IMR-90 (cell line): ENCODE measurements around the gene UBXN1. TPM values are rescaled to one million over a fixed set of nuclear protein-coding genes. Genes with fewer than 3 reads are reported as not detected.

Experiments used
- ATAC-seq: fragments of 200-7000 bp; cut with Tn5 transposase; 2 replicates; pipeline ENCODE4 v1.9.1; 2020; ENCODE audit warnings: low read depth, mild to moderate bottlenecking, moderate library complexity
- BruUV-seq: library from RNA; stranded (reverse); fragments of 400-500 nt; replicated peaks from 2 replicates; lab custom pipeline; 2021; lab: Mats Ljungman, UMichigan
- CTCF ChIA-PET: fragments of 300-600 bp; formaldehyde crosslinking; extraction: SDS; loops from one replicate; lab custom pipeline; 2021; ENCODE audit warnings: antibody characterized with exemption; lab: Yijun Ruan, JAX
- POLR2A ChIA-PET: fragments of 300-600 bp; sonication (Branson Sonifier 250); formaldehyde crosslinking; loops from one replicate; lab custom pipeline; 2022; ENCODE audit warnings: antibody characterized with exemption; ENCODE audit not compliant: unreplicated experiment; lab: Charles Lee
- DNase-seq: peaks from one replicate; pipeline ENCODE4 v3.0.0; 2013
- H2AFZ ChIP-seq: replicated peaks from 2 replicates; pipeline ENCODE3; 2013; ENCODE audit warnings: low read length, mild to moderate bottlenecking; ENCODE audit not compliant: poor library complexity
- H2AK5ac ChIP-seq: 2 replicates; pipeline ENCODE4 v1.6.1; 2013; ENCODE audit warnings: low read depth, low read length, inconsistent platforms
- H2AK9ac ChIP-seq: replicated peaks from 2 replicates; pipeline ENCODE3; 2013; ENCODE audit warnings: mild to moderate bottlenecking, low read depth, low read length, moderate library complexity; ENCODE audit not compliant: poor library complexity
- H2BK120ac ChIP-seq: 2 replicates; pipeline ENCODE4 v1.6.1; 2013; ENCODE audit warnings: low read depth, low read length, inconsistent platforms
- H2BK15ac ChIP-seq: 3 replicates; pipeline ENCODE4 v1.6.1; 2013; ENCODE audit warnings: low read depth, low read length, inconsistent platforms
- H2BK20ac ChIP-seq: 2 replicates; pipeline ENCODE4 v1.6.1; 2013; ENCODE audit warnings: low read depth, mild to moderate bottlenecking, inconsistent platforms, low read length, moderate library complexity
- H2BK5ac ChIP-seq: 2 replicates; pipeline ENCODE4 v1.6.1; 2013; ENCODE audit warnings: mild to moderate bottlenecking, low read depth, low read length, inconsistent platforms; ENCODE audit not compliant: poor library complexity, severe bottlenecking
- H3K14ac ChIP-seq: replicated peaks from 2 replicates; pipeline ENCODE4 v1.6.1; 2013; ENCODE audit warnings: low read depth, low read length, inconsistent platforms
- H3K18ac ChIP-seq: 2 replicates; pipeline ENCODE4 v1.6.1; 2013; ENCODE audit warnings: low read depth, low read length, control low read depth
- H3K23ac ChIP-seq: 2 replicates; pipeline ENCODE4 v1.6.1; 2013; ENCODE audit warnings: low read depth, low read length, inconsistent platforms
- H3K27ac ChIP-seq: 2 replicates; pipeline ENCODE4 v1.5.1; 2013; ENCODE audit warnings: mild to moderate bottlenecking, control low read depth, low read length; ENCODE audit not compliant: insufficient read depth
- H3K27me3 ChIP-seq: 2 replicates; pipeline ENCODE4 v1.6.1; 2013; ENCODE audit warnings: low read length; ENCODE audit not compliant: control insufficient read depth, insufficient read depth
- H3K36me3 ChIP-seq: 2 replicates; pipeline ENCODE4 v1.6.1; 2013; ENCODE audit warnings: low read length, mixed read lengths; ENCODE audit not compliant: control insufficient read depth, insufficient read depth
- H3K4ac ChIP-seq: 2 replicates; pipeline ENCODE4 v1.6.1; 2013; ENCODE audit warnings: low read depth, low read length, inconsistent platforms
- H3K4me1 ChIP-seq: 2 replicates; pipeline ENCODE4 v1.6.1; 2013; ENCODE audit warnings: low read length, mixed read lengths; ENCODE audit not compliant: control insufficient read depth, insufficient read depth
- H3K4me2 ChIP-seq: 2 replicates; pipeline ENCODE4 v1.6.1; 2013; ENCODE audit warnings: low read depth, mild to moderate bottlenecking, control low read depth, low read length, moderate library complexity
- H3K4me3 ChIP-seq: 2 replicates; pipeline ENCODE4 v1.5.1; 2013; ENCODE audit warnings: low read depth, mild to moderate bottlenecking, control low read depth, low read length, moderate library complexity; ENCODE audit not compliant: insufficient read depth
- H3K56ac ChIP-seq: 2 replicates; pipeline ENCODE4 v1.6.1; 2013; ENCODE audit warnings: low read length, inconsistent platforms; ENCODE audit not compliant: insufficient read depth; ENCODE audit errors: extremely low read depth
- H3K79me1 ChIP-seq, 2 experiments: 2 replicates each; pipeline ENCODE4 v1.6.1; 2013; ENCODE audit warnings: low read length in 2 of 2, inconsistent platforms in 1 of 2, low read depth in 1 of 2
- H3K9ac ChIP-seq: 2 replicates; pipeline ENCODE4 v1.6.1; 2013; ENCODE audit warnings: low read depth, low read length, control low read depth
- H3K9me1 ChIP-seq: 2 replicates; pipeline ENCODE4 v1.6.1; 2013; ENCODE audit warnings: low read length, inconsistent platforms; ENCODE audit not compliant: insufficient read depth
- H3K9me3 ChIP-seq: 2 replicates; pipeline ENCODE4 v1.6.1; 2013; ENCODE audit warnings: low read length; ENCODE audit not compliant: control insufficient read depth, insufficient read depth
- H4K20me1 ChIP-seq: 2 replicates; pipeline ENCODE4 v1.6.1; 2013; ENCODE audit warnings: low read length, inconsistent platforms; ENCODE audit not compliant: insufficient read depth
- H4K5ac ChIP-seq: 2 replicates; pipeline ENCODE4 v1.6.1; 2013; ENCODE audit warnings: mild to moderate bottlenecking, low read depth, low read length, control low read depth
- H4K8ac ChIP-seq, 2 experiments: 2 replicates each; pipeline ENCODE4 v1.6.1; 2013; ENCODE audit warnings: low read depth in 2 of 2, low read length in 2 of 2, control low read depth in 1 of 2, inconsistent platforms in 1 of 2
- H4K91ac ChIP-seq: 2 replicates; pipeline ENCODE4 v1.6.1; 2013; ENCODE audit warnings: low read depth, low read length, inconsistent platforms; ENCODE audit not compliant: insufficient read depth
- CTCF ChIP-seq: conservative IDR thresholded peaks from 2 replicates; pipeline ENCODE4 v1.5.1; 2012; ENCODE audit warnings: mild to moderate bottlenecking, low read depth, low read length, improper control_type of control experiment
- ELK1 ChIP-seq: fragments of 150-350 bp; IDR thresholded peaks from 2 replicates; pipeline ENCODE4 v1.6.1; 2016; ENCODE audit warnings: low read depth, mild to moderate bottlenecking, low read length, moderate library complexity, borderline replicate concordance
- MAFK ChIP-seq: IDR thresholded peaks from 2 replicates; pipeline ENCODE4 v1.6.1; 2012; ENCODE audit warnings: low read depth, low read length, improper control_type of control experiment
- MAZ ChIP-seq: IDR thresholded peaks from 2 replicates; pipeline ENCODE4 v1.6.1; 2012; ENCODE audit warnings: low read depth, mild to moderate bottlenecking, low read length, improper control_type of control experiment, moderate library complexity, borderline replicate concordance
- MXI1 ChIP-seq: IDR thresholded peaks from 2 replicates; pipeline ENCODE4 v1.6.1; 2012; ENCODE audit warnings: low read depth, mild to moderate bottlenecking, low read length, moderate library complexity, borderline replicate concordance
- NFE2L2 ChIP-seq: fragments of 150-350 bp; IDR thresholded peaks from 2 replicates; pipeline ENCODE4 v1.6.1; 2016; ENCODE audit warnings: low read depth, mild to moderate bottlenecking, low read length
- RAD21 ChIP-seq: IDR thresholded peaks from 2 replicates; pipeline ENCODE4 v1.6.1; 2012; ENCODE audit warnings: low read length, improper control_type of control experiment
- RCOR1 ChIP-seq: IDR thresholded peaks from 2 replicates; pipeline ENCODE4 v1.6.1; 2012; ENCODE audit warnings: mild to moderate bottlenecking, low read length, improper control_type of control experiment; ENCODE audit not compliant: insufficient replicate concordance
- SMC3 ChIP-seq: fragments of 150-350 bp; IDR thresholded peaks from 2 replicates; pipeline ENCODE4 v1.6.1; 2016; ENCODE audit warnings: low read depth, mild to moderate bottlenecking, antibody characterized with exemption, low read length, moderate library complexity
- USF2 ChIP-seq: fragments of 150-350 bp; IDR thresholded peaks from 2 replicates; pipeline ENCODE4 v1.6.1; 2017; ENCODE audit warnings: mild to moderate bottlenecking, antibody characterized with exemption, low read length, low read depth
- WGBS, 2 experiments: methylation state at CpG; one replicate each; pipeline versions ENCODE4 v1.1.5 to v1.1.7; 2013; ENCODE audit warnings: missing lambda C conversion rate in 2 of 2; ENCODE audit not compliant: insufficient read length in 1 of 2; ENCODE audit errors: extremely low coverage in 2 of 2; 5-methylcytosine and 5-hydroxymethylcytosine counted together
- dilution Hi-C: fragments of 300-500 bp; cut with HindIII; formaldehyde crosslinking; loops from one replicate; pipeline ENCODE4 v1.14.3; 2018; ENCODE audit warnings: low sequenced_read_pairs; ENCODE audit not compliant: unreplicated experiment
- in situ Hi-C: fragments of 300-500 bp; cut with MboI; formaldehyde crosslinking; loops from 3 replicates; pipeline ENCODE4 v1.14.3; 2019; ENCODE audit warnings: low sequenced_read_pairs, inconsistent platforms, mixed read lengths
- intact Hi-C: fragments of 100-400 bp; cut with micrococcal nuclease; formaldehyde crosslinking; loops from 2 replicates; pipeline ENCODE4 v1.10.0; 2022
- polyA plus RNA-seq, 3 experiments: library from polyadenylated mRNA; depleted of rRNA; stranded (reverse); fragments of >200 nt; gene quantifications; 2 replicates each; pipeline ENCODE4 v1.2.3, GENCODE V29; 2012; ENCODE audit warnings: low replicate concordance in 1 of 3
- total RNA-seq: library from RNA; depleted of rRNA; stranded (reverse); fragments of >200 nt; gene quantifications from 2 replicates; pipeline ENCODE4 v1.2.3, GENCODE V29; 2012

Gene UBXN1
- total and polyA plus RNA-seq, 2 of the 4 experiments (the other 2 are of a cell fraction) = 50.0 to 81.6 TPM

GRCh38 chr11:62647609-62648005 is 31.3 kb downstream of the UBXN1 start:
- intact Hi-C loops = no loop called here
- H2AFZ ChIP-seq = no peak overlapping the region

More at GRCh38 chr11:62647609-62648005, 31.3 kb downstream of the UBXN1 start:
- DNase-seq (no peak), ATAC-seq (no peak)
- Histone ChIP-seq H4K5ac (no peak overlapping the region), H3K4me3 (no peak overlapping the region), H2AK9ac (no peak overlapping the region), H3K27me3 (no peaks in the 10 kb centered on the region), H4K91ac (no peak overlapping the region), H4K8ac (no peak overlapping the region), H2AK5ac (no peak overlapping the region), H3K4me1 (peaks cover 8% of the 10 kb centered on the region), H3K36me3 (peaks cover 35% of the 10 kb centered on the region), H3K4ac (no peak overlapping the region), H2BK20ac (no peak overlapping the region), H2BK120ac (no peak overlapping the region), H3K4me2 (no peak overlapping the region), H3K14ac (no peak overlapping the region), H3K79me1 (peaks cover 6 to 59% of the 10 kb centered on the region in 2 experiments), H3K9me1 (peaks cover 7% of the 10 kb centered on the region; the same call in 1 of the 2 replicates), H3K18ac (no peak overlapping the region), H2BK15ac (no peak overlapping the region), H2BK5ac (no peak overlapping the region), H3K56ac (no peak overlapping the region), H4K20me1 (peaks cover 17% of the 10 kb centered on the region), H3K23ac (no peak overlapping the region), H3K9me3 (no peaks in the 10 kb centered on the region), H3K27ac (no peak overlapping the region), H3K9ac (no peak overlapping the region)
- ChIA-PET CTCF (no interaction called here), POLR2A (no interaction called here)
- dilution Hi-C loops (no loop called here), in situ Hi-C loops (no loop called here)
- 100% methylated on average over 4 of the region's 6 CpGs; no CpG with 5 or more reads in 1 of the 2 experiments for WGBS, 2 experiments
- BruUV-seq = no TSS peak
- no peak for TF ChIP-seq RAD21
- TF ChIP-seq USF2 = no peak
- no peak for TF ChIP-seq SMC3
- TF ChIP-seq MAZ = no peak
- no peak for TF ChIP-seq RCOR1
- no peak for TF ChIP-seq NFE2L2
- no peak for TF ChIP-seq CTCF
- no peak for TF ChIP-seq MXI1
- no peak for TF ChIP-seq ELK1
- TF ChIP-seq MAFK = no peak
